H9 (cell line): ENCODE results near the gene NEDD4. TPM values are rescaled to one million over a fixed set of nuclear protein-coding genes. Genes with fewer than 3 reads are reported as not detected.

Experiments used
- DNase-seq: peaks from one replicate; pipeline ENCODE4 v3.0.0-alpha.2; 2017
- H2AFZ ChIP-seq: one replicate; pipeline ENCODE4 v1.6.1; 2013; ENCODE audit warnings: mild to moderate bottlenecking, low read length, control low read depth, moderate library complexity
- H2AK5ac ChIP-seq: 2 replicates; pipeline ENCODE4 v1.6.1; 2013; ENCODE audit warnings: low read length, control low read depth, mixed read lengths; ENCODE audit not compliant: insufficient read length
- H2BK120ac ChIP-seq: one replicate; pipeline ENCODE4 v1.6.1; 2013; ENCODE audit warnings: low read depth, mild to moderate bottlenecking, low read length, control low read depth, inconsistent platforms; ENCODE audit not compliant: poor library complexity, severe bottlenecking
- H2BK12ac ChIP-seq: 2 replicates; pipeline ENCODE4 v1.6.1; 2013; ENCODE audit warnings: low read length, control low read depth, mixed read lengths, low read depth; ENCODE audit not compliant: insufficient read length
- H2BK15ac ChIP-seq: 2 replicates; pipeline ENCODE4 v1.6.1; 2013; ENCODE audit warnings: low read depth, low read length, control low read depth
- H2BK20ac ChIP-seq: one replicate; pipeline ENCODE4 v1.6.1; 2013; ENCODE audit warnings: low read depth, mild to moderate bottlenecking, low read length, control low read depth, inconsistent platforms; ENCODE audit not compliant: poor library complexity, severe bottlenecking
- H2BK5ac ChIP-seq: 2 replicates; pipeline ENCODE4 v1.6.1; 2013; ENCODE audit warnings: low read length, control low read depth, mixed read lengths; ENCODE audit not compliant: insufficient read length
- H3K14ac ChIP-seq: 2 replicates; pipeline ENCODE4 v1.6.1; 2013; ENCODE audit warnings: low read length, control low read depth; ENCODE audit not compliant: insufficient read depth
- H3K18ac ChIP-seq: 2 replicates; pipeline ENCODE4 v1.6.1; 2013; ENCODE audit warnings: low read depth, mild to moderate bottlenecking, mixed read lengths, low read length, control low read depth; ENCODE audit not compliant: insufficient read length
- H3K23ac ChIP-seq: 2 replicates; pipeline ENCODE4 v1.6.1; 2013; ENCODE audit warnings: low read length, control low read depth, mixed read lengths, low read depth; ENCODE audit not compliant: insufficient read length
- H3K23me2 ChIP-seq: 2 replicates; pipeline ENCODE4 v1.6.1; 2013; ENCODE audit warnings: low read depth, mild to moderate bottlenecking, mixed read lengths, low read length, control low read depth; ENCODE audit not compliant: insufficient read length, poor library complexity, severe bottlenecking
- H3K27ac ChIP-seq: 2 replicates; pipeline ENCODE4 v1.5.1; 2013; ENCODE audit warnings: low read length, control low read depth, mixed read lengths, low read depth; ENCODE audit not compliant: insufficient read length
- H3K27me3 ChIP-seq: 2 replicates; pipeline ENCODE4 v1.6.1; 2013; ENCODE audit warnings: low read length, control low read depth, inconsistent platforms; ENCODE audit not compliant: insufficient read depth
- H3K4ac ChIP-seq: 2 replicates; pipeline ENCODE4 v1.6.1; 2013; ENCODE audit warnings: low read depth, mild to moderate bottlenecking, control low read depth, inconsistent platforms, low read length, moderate library complexity
- H3K4me1 ChIP-seq: 2 replicates; pipeline ENCODE4 v1.6.1; 2013; ENCODE audit warnings: low read length, control low read depth, inconsistent platforms; ENCODE audit not compliant: insufficient read depth
- H3K4me2 ChIP-seq: 2 replicates; pipeline ENCODE4 v1.6.1; 2013; ENCODE audit warnings: low read length, control low read depth, mixed read lengths; ENCODE audit not compliant: insufficient read length, insufficient read depth
- H3K56ac ChIP-seq: 2 replicates; pipeline ENCODE4 v1.6.1; 2013; ENCODE audit warnings: low read depth, mild to moderate bottlenecking, mixed read lengths, low read length, control low read depth; ENCODE audit not compliant: insufficient read length
- H3K79me1 ChIP-seq: 2 replicates; pipeline ENCODE4 v1.6.1; 2013; ENCODE audit warnings: low read depth, mild to moderate bottlenecking, moderate library complexity, low read length, control low read depth, inconsistent platforms; ENCODE audit not compliant: insufficient read depth, poor library complexity, severe bottlenecking
- H3K79me2 ChIP-seq: 2 replicates; pipeline ENCODE4 v1.6.1; 2013; ENCODE audit warnings: low read length, control low read depth, inconsistent platforms; ENCODE audit not compliant: insufficient read depth
- H3K9ac ChIP-seq: 2 replicates; pipeline ENCODE4 v1.6.1; 2013; ENCODE audit warnings: low read length, control low read depth, mixed read lengths; ENCODE audit not compliant: insufficient read length; ENCODE audit errors: extremely low read depth
- H3K9me3 ChIP-seq: one replicate; pipeline ENCODE4 v1.6.1; 2013; ENCODE audit warnings: low read depth, low read length, inconsistent platforms; ENCODE audit not compliant: control insufficient read depth
- H3T11ph ChIP-seq: one replicate; pipeline ENCODE4 v1.6.1; 2013; ENCODE audit warnings: mild to moderate bottlenecking, low read length, control low read depth, inconsistent platforms
- H4K20me1 ChIP-seq: one replicate; pipeline ENCODE4 v1.6.1; 2013; ENCODE audit not compliant: control insufficient read depth, insufficient read length, insufficient read depth
- H4K5ac ChIP-seq: 2 replicates; pipeline ENCODE4 v1.6.1; 2013; ENCODE audit warnings: low read depth, mild to moderate bottlenecking, mixed read lengths, low read length, control low read depth; ENCODE audit not compliant: insufficient read length
- H4K8ac ChIP-seq: replicated peaks from 2 replicates; pipeline ENCODE4 v1.6.1; 2013; ENCODE audit warnings: low read length, control low read depth, mixed read lengths, low read depth; ENCODE audit not compliant: insufficient read length
- H4K91ac ChIP-seq: 2 replicates; pipeline ENCODE4 v1.6.1; 2013; ENCODE audit warnings: low read depth, mild to moderate bottlenecking, moderate library complexity, mixed read lengths, low read length, control low read depth; ENCODE audit not compliant: insufficient read length
- H3K27ac Mint-ChIP-seq, 3 experiments: 2 replicates in 2 of 3; 3 replicates in 1 of 3; pipeline ENCODE4 v1.8.0; 2020 to 2021; ENCODE audit warnings: mixed read lengths in 3 of 3, mild to moderate bottlenecking in 1 of 3, moderate library complexity in 1 of 3
- H3K27me3 Mint-ChIP-seq: 2 replicates; pipeline ENCODE4 v1.8.0; 2021; ENCODE audit warnings: low read depth, mild to moderate bottlenecking, moderate library complexity, mixed read lengths
- H3K36me3 Mint-ChIP-seq, 3 experiments: 2 replicates in 2 of 3; 3 replicates in 1 of 3; pipeline ENCODE4 v1.8.0; 2020 to 2021; ENCODE audit warnings: low read depth in 3 of 3, mixed read lengths in 3 of 3; ENCODE audit not compliant: insufficient read depth in 1 of 3
- H3K4me1 Mint-ChIP-seq, 2 experiments: 2 replicates each; pipeline ENCODE4 v1.8.0; 2020; ENCODE audit warnings: mixed read lengths in 2 of 2
- H3K4me3 Mint-ChIP-seq, 2 experiments: 2 replicates in 1 of 2; 3 replicates in 1 of 2; pipeline ENCODE4 v1.8.0; 2020 to 2021; ENCODE audit warnings: mild to moderate bottlenecking in 2 of 2, mixed read lengths in 2 of 2, moderate library complexity in 1 of 2
- H3K9me3 Mint-ChIP-seq, 2 experiments: 2 replicates in 1 of 2; 3 replicates in 1 of 2; pipeline ENCODE4 v1.8.0; 2020; ENCODE audit warnings: mild to moderate bottlenecking in 2 of 2, mixed read lengths in 2 of 2, moderate library complexity in 1 of 2
- CTCF ChIP-seq: fragments of 200-600 bp; sonication (generic); conservative IDR thresholded peaks from 3 replicates; pipeline ENCODE4 v1.8.0; 2021; ENCODE audit warnings: antibody characterized with exemption, mild to moderate bottlenecking
- WGBS: extraction: QIAGEN DNeasy Blood & Tissue Kit; methylation state at CpG from one replicate; pipeline ENCODE4 v1.1.7; 2013; ENCODE audit warnings: missing lambda C conversion rate, low lambda C conversion rate, mixed read lengths; ENCODE audit not compliant: insufficient read length; ENCODE audit errors: extremely low coverage; 5-methylcytosine and 5-hydroxymethylcytosine counted together
- total RNA-seq: library from RNA; stranded (reverse); gene quantifications from 2 replicates; pipeline ENCODE4 v1.2.1, GENCODE V29; 2021

The NEDD4 gene
- total RNA-seq, 1 experiment from 2014 or later: 9.6 TPM

GRCh38 chr15:55990998-55991397 is 2.4 kb downstream of the NEDD4 start:
- H3K4me1 ChIP-seq: no peaks in the 10 kb centered on the region; the same call in 1 of the 2 replicates
- no peaks in the 10 kb centered on the region for H3K79me2 ChIP-seq
- H3K18ac ChIP-seq: no peak overlapping the region
- H4K91ac ChIP-seq: no peak overlapping the region
- H2AFZ ChIP-seq: no peak overlapping the region
- no peak for TF ChIP-seq CTCF
- no peak overlapping the region for H4K8ac ChIP-seq
- no peak overlapping the region for H3K23ac ChIP-seq
- no peak overlapping the region for H2BK120ac ChIP-seq
- no peak overlapping the region for H3K4ac ChIP-seq
- H3K56ac ChIP-seq: no peak overlapping the region
- no peak overlapping the region for H3K9ac ChIP-seq
- peaks cover 0 to 6% (median 3%) of the 10 kb centered on the region in 3 experiments; a peak in 3 of 7 replicates for H3K36me3 Mint-ChIP-seq
- H3K4me1 Mint-ChIP-seq: peaks cover 18 to 25% of the 10 kb centered on the region in 2 experiments
- no peak overlapping the region for H3K4me3 Mint-ChIP-seq
- H3K27me3 ChIP-seq: no peaks in the 10 kb centered on the region; the same call in 1 of the 2 replicates
- H2BK20ac ChIP-seq: no peak overlapping the region
- H3T11ph ChIP-seq: no peak overlapping the region
- peaks cover 7% of the 10 kb centered on the region for H3K23me2 ChIP-seq
- H4K20me1 ChIP-seq: no peaks in the 10 kb centered on the region
- no peak for DNase-seq
- H3K79me1 ChIP-seq: no peaks in the 10 kb centered on the region
- peaks cover 10% of the 10 kb centered on the region for H3K27me3 Mint-ChIP-seq
- H4K5ac ChIP-seq: no peak overlapping the region
- H3K9me3 Mint-ChIP-seq: peaks cover 0 to 5% of the 10 kb centered on the region in 2 experiments; a peak in 2 of 5 replicates
- no peak overlapping the region for H2BK12ac ChIP-seq
- H2BK15ac ChIP-seq: no peak overlapping the region
- H2BK5ac ChIP-seq: no peak overlapping the region
- no peak overlapping the region for H3K14ac ChIP-seq
- H3K27ac ChIP-seq: no peak overlapping the region
- no peaks in the 10 kb centered on the region for H3K9me3 ChIP-seq
- no peak overlapping the region for H3K27ac Mint-ChIP-seq
- no peak overlapping the region for H3K4me2 ChIP-seq
- no peak overlapping the region for H2AK5ac ChIP-seq
- WGBS: no CpG with 5 or more reads among the region's 1 CpG
